Esophagus muscularis mucosa (tissue), 3 donors: ENCODE data around the gene TEC.

Experiments
- CTCF ChIP-seq, 3 experiments: fragments of 200-600 bp in 2 of 3; fragments of 450-650 bp in 1 of 3; sonication (generic) in 2 of 3; IDR thresholded peaks; one replicate each; pipeline ENCODE4 v1.5.1; 2017 to 2019; ENCODE audit warnings: antibody characterized with exemption in 3 of 3, mild to moderate bottlenecking in 2 of 3, moderate library complexity in 1 of 3
- POLR2A ChIP-seq: fragments of 450-650 bp; IDR thresholded peaks from one replicate; pipeline ENCODE4 v1.6.1; 2017; ENCODE audit warnings: antibody characterized with exemption, moderate library complexity, mild to moderate bottlenecking, low read depth

DNA sequence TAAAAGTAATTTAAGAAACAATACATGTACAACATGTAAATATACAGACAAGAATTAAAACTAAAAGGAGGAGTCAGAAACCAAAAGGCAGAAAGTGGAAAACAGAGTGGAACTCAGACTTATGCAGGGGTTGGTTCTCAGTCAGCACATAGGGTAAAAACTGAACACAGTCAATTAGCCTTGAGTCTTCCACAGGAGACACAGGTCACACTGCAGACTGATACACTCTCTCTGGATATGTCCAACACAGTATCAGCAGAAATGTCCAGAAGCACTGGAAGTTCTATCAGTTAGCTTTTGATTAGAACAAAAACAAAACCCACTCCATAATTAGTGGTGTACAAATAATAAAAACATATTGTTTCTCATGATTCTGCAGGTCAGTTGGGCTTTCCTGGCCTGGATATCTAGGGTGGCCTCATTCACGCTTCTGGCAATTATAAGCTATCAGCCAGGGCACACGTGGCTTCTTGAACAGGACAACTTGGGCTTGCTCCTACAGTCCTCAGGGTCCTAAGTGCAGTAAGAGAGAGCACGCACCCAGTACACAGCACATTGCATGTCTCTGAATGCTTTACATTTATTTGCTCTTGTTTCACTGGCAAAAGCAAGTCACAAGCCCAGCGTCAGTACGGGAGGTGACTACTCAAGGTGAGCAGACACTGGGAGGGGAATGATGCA is 21.6 kb downstream of the TEC start:
- no peak for TF ChIP-seq CTCF (IDR thresholded peaks at IDR 0.05)
- TF ChIP-seq POLR2A: no peak
